ENCODE results near the gene DNAJC5. TPM values are rescaled to one million over a fixed set of nuclear protein-coding genes. Genes with fewer than 3 reads are reported as not detected.
A peak's percentile ranks its signal among the peaks of the same experiment; 100 is the strongest.

DNAJC5 gene
- total and polyA plus RNA-seq, 2 experiments from 2014 or later: 9.4 to 37.7 TPM

GRCh38 chr20:63979229-63979556, 84.3 kb downstream of the DNAJC5 start:
- Histone ChIP-seq H3K27ac (no peak overlapping the region), H3K4me1 (ENCODE audit: low read depth) (peaks cover 8% of the 10 kb centered on the region), H3K4me3 (peak overlapping the region; percentile 75), H3K27me3 (no peaks in the 10 kb centered on the region), H3K9me3 (ENCODE audit: low read depth) (no peaks in the 10 kb centered on the region), H3K36me3 (no peaks in the 10 kb centered on the region)
- TF ChIP-seq CTCF (IDR thresholded peaks at IDR 0.05; ENCODE audit: low read depth, low read length): no peak
- DNase-seq (ENCODE audit: low read depth in 1 of 2, low spot score in 1 of 2): no peak

- no peak for TF ChIP-seq CTCF (IDR thresholded peaks at IDR 0.05; ENCODE audit: low read depth, low read length)
- Histone ChIP-seq H3K9me3 (ENCODE audit: low read depth) (no peaks in the 10 kb centered on the region), H3K36me3 (peaks cover 4% of the 10 kb centered on the region), H3K4me1 (ENCODE audit: low read depth) (peaks cover 8% of the 10 kb centered on the region), H3K4me3 (peak within 1 kb of the TSS; percentile 75), H3K27me3 (no peaks in the 10 kb centered on the region), H3K27ac (peak within 1 kb of the TSS; percentile 1)
- DNase-seq (ENCODE audit: low read depth in 1 of 2, low spot score in 1 of 2): peak; percentile 37 to 77
These were observed 84.8 kb downstream of the DNAJC5 start, which contains the start of gene SAMD10 for GRCh38 chr20:63979557-63980316. Gene SAMD10, minus strand, starts transcription at chr20:63979642. Its CDS starts 175 bp downstream, at chr20:63979467.

- H3K27me3 ChIP-seq: no peaks in the 10 kb centered on the region
- no peak for TF ChIP-seq CTCF (IDR thresholded peaks at IDR 0.05; ENCODE audit: low read depth, low read length)
- H3K4me1 ChIP-seq (ENCODE audit: low read depth): peaks cover 8% of the 10 kb centered on the region
- no peaks in the 10 kb centered on the region for H3K9me3 ChIP-seq (ENCODE audit: low read depth)
- peak overlapping the region; percentile 75 for H3K4me3 ChIP-seq
- H3K27ac ChIP-seq: no peak overlapping the region
- H3K36me3 ChIP-seq: peaks cover 10% of the 10 kb centered on the region
- peak in 1 of 2 donors; percentile 10 for DNase-seq (ENCODE audit: low read depth in 1 of 2, low spot score in 1 of 2)
These were observed 85.4 kb downstream of the DNAJC5 start for GRCh38 chr20:63980317-63980805.

- Histone ChIP-seq H3K4me3 (peak within 1 kb of the TSS; percentile 75), H3K36me3 (peaks cover 17% of the 10 kb centered on the region), H3K27ac (peak within 1 kb of the TSS; percentile 91), H3K4me1 (ENCODE audit: low read depth) (peaks cover 8% of the 10 kb centered on the region), H3K9me3 (ENCODE audit: low read depth) (no peaks in the 10 kb centered on the region), H3K27me3 (no peaks in the 10 kb centered on the region)
- peak; percentile 94 for TF ChIP-seq CTCF (IDR thresholded peaks at IDR 0.05; ENCODE audit: low read depth, low read length)
- peak; percentile 97 to 99 for DNase-seq (ENCODE audit: low read depth in 1 of 2, low spot score in 1 of 2)
These were observed 86.1 kb downstream of the DNAJC5 start, which contains the start of gene PRPF6 for GRCh38 chr20:63980806-63981728. Gene PRPF6, plus strand, starts transcription at chr20:63981132. Its CDS starts 114 bp downstream, at chr20:63981246.

GRCh38 chr20:63982937-63983336, 88.0 kb downstream of the DNAJC5 start:
- TF ChIP-seq CTCF (IDR thresholded peaks at IDR 0.05; ENCODE audit: low read depth, low read length): no peak
- H3K36me3 ChIP-seq: peaks cover 21% of the 10 kb centered on the region
- no peaks in the 10 kb centered on the region for H3K9me3 ChIP-seq (ENCODE audit: low read depth)
- DNase-seq (ENCODE audit: low read depth in 1 of 2, low spot score in 1 of 2): no peak
- H3K4me1 ChIP-seq (ENCODE audit: low read depth): peaks cover 8% of the 10 kb centered on the region
- no peak overlapping the region for H3K27ac ChIP-seq
- H3K4me3 ChIP-seq: no peak overlapping the region
- H3K27me3 ChIP-seq: no peaks in the 10 kb centered on the region

Data from cardiac muscle cell (in vitro differentiated cells and primary cell).